GM18517 (cell line): ENCODE results near the gene SLC16A5.
"Not testable (repeated sequence)": the region's sequence is repeated elsewhere in the genome, so short reads cannot be mapped to it uniquely, and the experiment has no call there.

Source experiments
- ATAC-seq: cut with Tn5 transposase; IDR thresholded peaks from one replicate; pipeline ENCODE4 v1.9.1; 2021; ENCODE audit warnings: mild to moderate bottlenecking, moderate library complexity; ENCODE audit not compliant: unreplicated experiment

SLC16A5 gene

GRCh38 chr17:75087558-75088453, at the start of gene SLC16A5:
Gene SLC16A5 (plus strand): TSS chr17:75087954. CDS start chr17:75093637, 5,683 bp downstream.
- ATAC-seq: no peak

GRCh38 chr17:75039238-75039637, 48.5 kb upstream of the SLC16A5 start:
- no peak for ATAC-seq

DNA sequence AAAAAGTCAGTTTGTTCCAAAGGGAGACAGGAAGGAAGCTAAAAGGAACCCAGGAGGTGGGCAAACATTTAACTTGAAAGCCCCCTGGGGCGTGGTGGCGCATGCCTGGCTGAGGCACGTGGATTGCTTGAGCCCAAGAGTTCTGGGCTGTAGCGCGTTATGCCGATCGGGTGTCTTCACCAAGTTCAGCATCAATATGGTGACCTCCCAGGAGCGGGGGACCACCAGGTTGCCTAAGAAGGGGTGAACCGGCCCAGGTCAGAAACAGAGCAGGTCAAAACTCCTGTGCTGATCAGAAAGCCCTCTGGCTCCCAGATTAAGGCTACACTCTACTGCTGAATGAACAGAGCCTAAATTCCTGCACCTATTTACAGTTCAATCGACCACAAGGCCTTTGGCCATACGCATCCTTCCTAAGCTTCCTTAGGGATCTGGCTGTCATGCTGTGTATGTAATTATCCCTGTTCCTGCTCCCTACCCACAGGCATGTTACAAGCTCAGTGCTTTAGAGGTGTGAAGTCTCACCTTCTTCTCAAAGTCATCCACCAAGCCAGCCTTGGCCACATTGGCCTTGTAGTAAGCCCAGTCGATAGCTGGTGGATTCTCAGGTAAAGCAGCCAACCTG, 46.0 kb upstream of the SLC16A5 start:
- no peak for ATAC-seq

GRCh38 chr17:75043789-75044188, 44.0 kb upstream of the SLC16A5 start:
- ATAC-seq: not testable (repeated sequence)

- ATAC-seq: no peak
Observed at GRCh38 chr17:75044716-75045115, 43.0 kb upstream of the SLC16A5 start.

DNA sequence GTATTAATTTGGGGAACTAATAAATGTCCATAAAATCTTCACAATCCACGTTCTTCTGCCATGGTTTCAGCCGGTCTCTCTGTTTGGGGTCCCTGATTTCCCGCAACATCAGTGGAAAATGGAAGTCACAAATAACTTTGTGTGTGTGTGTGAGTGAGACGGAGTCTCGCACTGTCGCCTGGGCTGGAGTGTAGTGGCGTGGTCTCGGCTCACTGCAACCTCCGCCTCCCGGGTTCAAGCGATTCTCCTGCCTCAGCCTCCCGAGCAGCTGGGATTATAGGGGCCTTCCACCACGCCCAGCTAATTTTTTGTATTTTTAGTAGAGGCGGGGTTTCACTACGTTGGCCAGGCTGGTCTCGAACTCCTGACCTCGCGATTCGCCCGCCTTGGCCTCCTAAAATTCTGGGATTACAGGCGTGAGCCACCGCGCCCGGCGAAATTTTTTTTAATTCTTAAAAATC, 41.8 kb upstream of the SLC16A5 start:
- ATAC-seq: not testable (repeated sequence)

GRCh38 chr17:75046407-75047289, 41.1 kb upstream of the SLC16A5 start, which contains the start of the genes ATP5PD and KCTD2:
Gene ATP5PD (minus strand): TSS chr17:75046969. CDS start chr17:75042650, 4,319 bp downstream.
Gene KCTD2 (plus strand): TSS chr17:75047225. CDS start chr17:75047251, 26 bp downstream.
- peak; percentile 98 for ATAC-seq

- ATAC-seq: peak; percentile 11
Observed at GRCh38 chr17:75047398-75048098, 40.2 kb upstream of the SLC16A5 start.

DNA sequence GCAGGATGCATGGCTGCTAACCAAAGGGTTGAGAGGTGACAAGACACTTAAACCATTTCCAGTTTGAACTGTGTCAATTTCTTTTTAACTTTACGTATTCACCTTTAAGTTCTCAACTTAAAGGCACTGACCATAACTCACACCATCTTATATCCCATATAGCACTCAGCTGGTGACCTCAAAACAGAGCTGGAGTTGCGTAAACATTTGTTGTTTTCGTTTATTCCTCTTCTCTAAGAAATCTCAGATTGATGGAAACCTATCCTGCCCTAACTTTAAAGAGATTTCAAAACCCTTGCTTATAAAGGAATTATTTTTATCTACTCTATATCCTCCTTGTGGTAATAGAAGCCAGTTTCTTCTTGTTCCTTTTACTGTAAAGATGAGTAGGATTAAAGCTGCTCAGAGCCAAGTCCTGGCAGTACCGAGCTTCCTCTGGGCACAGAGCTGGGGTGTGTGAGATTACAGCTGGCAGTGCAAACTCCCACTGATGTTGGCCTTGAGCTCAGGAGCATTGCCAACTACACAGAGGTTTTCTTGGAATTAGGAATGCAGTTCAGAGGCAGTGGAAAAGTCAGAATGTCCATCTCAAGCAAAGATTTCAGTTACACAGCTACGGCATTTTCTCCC, 39.4 kb upstream of the SLC16A5 start:
- no peak for ATAC-seq

DNA sequence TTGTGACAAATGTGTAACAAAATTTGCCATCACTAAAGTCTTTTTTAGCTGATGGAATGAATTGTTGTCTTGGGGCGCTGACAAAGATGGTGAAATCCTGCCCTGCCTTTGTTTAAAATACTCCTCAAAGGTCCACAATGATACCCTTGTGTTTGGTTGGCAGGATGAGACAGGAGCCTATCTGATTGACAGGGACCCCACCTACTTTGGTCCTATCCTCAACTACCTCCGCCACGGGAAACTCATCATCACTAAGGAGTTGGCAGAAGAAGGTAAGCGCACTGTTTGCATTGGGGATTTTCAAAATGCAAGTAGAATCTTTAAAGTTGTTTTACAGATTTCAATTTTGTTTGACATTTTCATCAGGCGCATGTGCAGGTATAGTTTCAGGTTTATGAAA, 38.7 kb upstream of the SLC16A5 start:
- no peak for ATAC-seq

DNA sequence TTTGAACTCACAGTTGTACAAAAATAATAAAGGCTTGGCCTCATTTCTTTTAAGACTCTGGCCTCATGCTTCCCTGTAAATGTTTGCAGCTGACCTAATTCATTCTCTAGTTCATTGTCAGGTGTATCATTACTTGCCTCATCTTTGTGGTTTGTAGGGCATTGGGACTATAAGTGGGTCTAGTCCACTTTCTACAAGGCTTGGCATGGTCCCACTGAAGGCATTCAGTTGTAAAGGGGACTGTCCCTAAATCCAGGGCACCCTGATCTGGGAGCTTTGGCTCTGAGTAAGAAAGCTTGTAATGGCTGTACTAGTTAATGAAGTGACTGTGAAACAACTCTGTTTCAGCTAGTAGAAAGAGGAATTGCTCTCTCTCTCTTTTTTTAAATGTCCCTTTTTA, 38.0 kb upstream of the SLC16A5 start:
- ATAC-seq: no peak

- no peak for ATAC-seq
Observed at GRCh38 chr17:75051941-75052340, 35.8 kb upstream of the SLC16A5 start.

DNA sequence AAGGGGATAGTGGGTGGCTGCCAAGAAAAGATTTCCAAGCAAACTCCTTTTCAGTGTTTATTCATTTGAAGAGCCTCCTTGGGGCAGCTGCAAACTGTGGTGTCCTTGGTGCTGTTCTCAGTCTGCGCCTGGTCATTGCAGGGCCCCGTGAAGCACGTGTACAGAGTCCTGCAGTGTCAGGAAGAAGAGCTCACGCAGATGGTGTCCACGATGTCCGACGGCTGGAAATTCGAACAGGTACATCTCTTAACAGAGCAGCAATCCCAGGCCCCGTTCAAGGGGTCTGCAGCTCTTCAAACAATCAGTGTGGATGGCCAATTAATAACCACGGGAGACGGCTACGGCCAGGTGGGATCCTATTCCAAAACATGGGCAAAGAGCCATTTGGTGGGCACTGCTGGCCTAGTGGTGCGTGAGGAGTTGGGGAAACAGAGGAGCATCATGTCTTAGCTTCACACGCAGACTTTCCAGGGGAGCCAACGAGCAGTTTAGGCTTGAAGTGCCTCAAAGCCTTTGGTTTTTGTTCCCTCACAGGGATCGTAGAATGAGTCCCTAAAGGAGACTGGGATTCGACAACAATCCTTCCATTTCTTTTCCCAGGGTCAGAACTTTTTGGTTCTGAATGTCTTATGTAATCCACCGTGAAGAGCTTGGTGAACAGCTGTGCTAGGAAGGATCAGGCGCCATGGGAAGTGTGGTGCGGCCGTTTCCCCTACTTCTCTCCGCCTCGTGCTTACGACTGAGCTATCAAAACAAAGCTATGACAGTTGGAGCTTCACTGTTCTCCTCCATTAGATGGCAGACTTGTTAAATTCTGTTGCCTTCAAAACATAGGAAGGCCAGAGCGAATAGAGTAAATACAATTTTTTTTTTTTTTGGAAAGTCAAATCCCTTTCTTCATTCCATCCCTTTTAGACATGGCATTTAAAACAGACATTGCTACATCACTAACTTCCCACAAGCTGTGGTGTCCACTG, 28.1 kb upstream of the SLC16A5 start:
- ATAC-seq: no peak

GRCh38 chr17:75060434-75061054, 27.2 kb upstream of the SLC16A5 start:
- no peak for ATAC-seq

GRCh38 chr17:75061055-75061438, 26.7 kb upstream of the SLC16A5 start:
- ATAC-seq: no peak

DNA sequence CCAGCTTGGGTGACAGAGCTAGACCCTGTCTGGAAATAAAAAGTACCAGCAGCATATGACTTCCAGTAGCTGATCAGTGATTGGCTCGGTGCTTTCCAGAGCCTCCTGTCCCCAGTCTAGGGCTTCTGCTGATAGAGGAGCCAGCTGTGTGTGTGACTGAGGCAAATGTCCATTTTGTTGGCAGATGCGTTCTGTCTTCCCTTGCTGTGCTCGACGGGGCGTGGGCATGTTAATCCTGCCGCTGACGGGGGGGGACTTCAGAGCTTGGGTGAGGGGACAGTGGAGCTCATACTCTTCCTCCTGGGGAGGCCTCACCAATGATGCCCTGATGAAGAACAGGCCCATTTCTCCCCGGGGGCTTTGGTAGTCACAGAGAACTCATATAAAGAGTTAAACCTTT, 26.1 kb upstream of the SLC16A5 start:
- no peak for ATAC-seq

- ATAC-seq: no peak
Observed at GRCh38 chr17:75063201-75063600, 24.6 kb upstream of the SLC16A5 start.

DNA sequence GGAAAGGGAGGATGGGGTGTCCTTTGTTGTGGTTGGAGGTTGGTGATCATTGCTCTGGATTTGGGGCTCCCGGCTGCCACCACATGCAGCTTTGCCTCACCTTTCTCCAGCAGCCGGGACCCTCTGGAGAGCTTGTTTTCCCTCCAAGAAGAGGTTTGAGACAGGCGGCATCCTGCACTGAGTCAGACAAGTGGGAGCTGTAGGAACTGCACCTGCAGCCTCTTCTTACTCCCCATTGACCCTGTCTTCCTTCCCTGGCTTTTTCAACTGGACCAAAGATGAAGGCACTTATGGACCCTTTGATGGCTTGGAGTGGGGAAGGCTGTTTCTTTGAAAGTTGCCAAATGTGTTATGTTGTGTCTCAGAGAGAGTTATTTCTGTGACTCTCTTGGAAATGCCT, 24.1 kb upstream of the SLC16A5 start:
- ATAC-seq: no peak
